ENCODE measurements around the gene VEGFA. TPM values are rescaled to one million over a fixed set of nuclear protein-coding genes. Genes with fewer than 3 reads are reported as not detected.
A peak's percentile ranks its signal among the peaks of the same experiment; 100 is the strongest.

VEGFA gene
- total RNA-seq, 1 donor from 2014 or later, result 249 TPM

GRCh38 chr6:43821101-43821886 lies 51.3 kb downstream of the VEGFA start:
- no peak for DNase-seq (ENCODE audit: low read depth)

GRCh38 chr6:43823390-43823789 lies 53.4 kb downstream of the VEGFA start:
- no peak for DNase-seq (ENCODE audit: low read depth)

GRCh38 chr6:43823879-43824702 lies 54.1 kb downstream of the VEGFA start:
- DNase-seq (ENCODE audit: low read depth), result peak; percentile 75

- no peak for DNase-seq (ENCODE audit: low read depth)
Observed at GRCh38 chr6:43824703-43825064, 54.7 kb downstream of the VEGFA start.

- no peak for DNase-seq (ENCODE audit: low read depth)
Observed at GRCh38 chr6:43825187-43826115, 55.4 kb downstream of the VEGFA start.

GRCh38 chr6:43826730-43827129 lies 56.7 kb downstream of the VEGFA start:
- DNase-seq (ENCODE audit: low read depth), result no peak

GRCh38 chr6:43827898-43828297 lies 57.9 kb downstream of the VEGFA start:
- DNase-seq (ENCODE audit: low read depth), result no peak

GRCh38 chr6:43828711-43829110 lies 58.7 kb downstream of the VEGFA start:
- DNase-seq (ENCODE audit: low read depth), result no peak

GRCh38 chr6:43829470-43829869 lies 59.5 kb downstream of the VEGFA start:
- no peak for DNase-seq (ENCODE audit: low read depth)

GRCh38 chr6:43830775-43831174 lies 60.8 kb downstream of the VEGFA start:
- no peak for DNase-seq (ENCODE audit: low read depth)

GRCh38 chr6:43831191-43831590 lies 61.2 kb downstream of the VEGFA start:
- DNase-seq (ENCODE audit: low read depth), result peak; percentile 41

- DNase-seq (ENCODE audit: low read depth), result peak; percentile 82
Observed at GRCh38 chr6:43833223-43833995, 63.4 kb downstream of the VEGFA start.

GRCh38 chr6:43833996-43834390 lies 64.0 kb downstream of the VEGFA start:
- no peak for DNase-seq (ENCODE audit: low read depth)

- DNase-seq (ENCODE audit: low read depth), result no peak
Observed at GRCh38 chr6:43834528-43835155, 64.6 kb downstream of the VEGFA start.

GRCh38 chr6:43835872-43836419 lies 65.9 kb downstream of the VEGFA start:
- peak; percentile 50 for DNase-seq (ENCODE audit: low read depth)

Other genes with a start within 250 kb of the VEGFA start
- 39.8 and 49.1 TPM in 2 replicates for gene XPO5, start 194.2 kb upstream of the VEGFA start, total RNA-seq
- gene POLH, start 194.0 kb upstream of the VEGFA start, total RNA-seq, result 33.0 and 47.8 TPM in 2 replicates
- gene GTPBP2, start 140.9 kb upstream of the VEGFA start, total RNA-seq, result 46.0 and 53.2 TPM in 2 replicates
- 49.7 and 91.3 TPM in 2 replicates for gene MAD2L1BP, start 134.4 kb upstream of the VEGFA start, total RNA-seq
- 0.17 and 0.35 TPM in 2 replicates for gene RSPH9, start 125.2 kb upstream of the VEGFA start, total RNA-seq
- gene MRPS18A, start 82.4 kb upstream of the VEGFA start, total RNA-seq, result 35.5 and 62.0 TPM in 2 replicates